MCF 10A (cell line): ENCODE results near the gene PLCD1. TPM values are rescaled to one million over a fixed set of nuclear protein-coding genes. Genes with fewer than 3 reads are reported as not detected.

Source experiments
- BruUV-seq: library from RNA; stranded (reverse); fragments of 400-500 nt; replicated peaks from 2 replicates; lab custom pipeline; 2021; lab: Mats Ljungman, UMichigan
- CTCF ChIA-PET: fragments of 300-600 bp; sonication (Branson Sonifier 250); formaldehyde crosslinking; extraction: SDS; loops from one replicate; lab custom pipeline; 2021; ENCODE audit warnings: antibody characterized with exemption, inconsistent platforms; lab: Yijun Ruan, JAX
- POLR2A ChIA-PET: fragments of 300-600, 350-650 bp; sonication (Branson Sonifier 250); formaldehyde crosslinking; extraction: SDS; loops from one replicate; lab custom pipeline; 2020; ENCODE audit warnings: antibody characterized with exemption, inconsistent platforms; lab: Yijun Ruan, JAX
- DNase-seq: peaks from one replicate; pipeline ENCODE4 v3.0.0-alpha.2; 2018; ENCODE audit not compliant: unreplicated experiment
- H3K27ac Mint-ChIP-seq: one replicate; pipeline ENCODE4 v1.8.0; 2022; ENCODE audit warnings: mild to moderate bottlenecking, low read depth, mixed read lengths; ENCODE audit not compliant: unreplicated experiment
- H3K27me3 Mint-ChIP-seq: one replicate; pipeline ENCODE4 v1.8.0; 2022; ENCODE audit warnings: mixed read lengths; ENCODE audit not compliant: insufficient read depth, unreplicated experiment
- H3K36me3 Mint-ChIP-seq: one replicate; pipeline ENCODE4 v1.8.0; 2022; ENCODE audit warnings: mild to moderate bottlenecking, moderate library complexity, mixed read lengths; ENCODE audit not compliant: insufficient read depth, unreplicated experiment
- H3K4me1 Mint-ChIP-seq: one replicate; pipeline ENCODE4 v1.8.0; 2022; ENCODE audit warnings: mixed read lengths; ENCODE audit not compliant: insufficient read depth, unreplicated experiment
- H3K4me3 Mint-ChIP-seq: one replicate; pipeline ENCODE4 v1.8.0; 2022; ENCODE audit warnings: mild to moderate bottlenecking, moderate library complexity, mixed read lengths; ENCODE audit not compliant: unreplicated experiment
- H3K9me3 Mint-ChIP-seq: one replicate; pipeline ENCODE4 v1.8.0; 2022; ENCODE audit warnings: mixed read lengths; ENCODE audit not compliant: unreplicated experiment
- intact Hi-C: fragments of 100-400 bp; cut with micrococcal nuclease; formaldehyde crosslinking; loops from 2 replicates; pipeline ENCODE4 v1.14.1; 2022
- total RNA-seq: library from RNA; stranded (reverse); gene quantifications from 2 replicates; pipeline ENCODE4 v1.2.3, GENCODE V29; 2022
- TF ChIP-seq, protein P1 (sequence below): fragments of 200-600 bp; IDR thresholded peaks from one replicate; pipeline ENCODE4 v1.8.0; 2022; ENCODE audit warnings: antibody characterized with exemption, mild to moderate bottlenecking; ENCODE audit not compliant: unreplicated experiment

PLCD1 gene
- total RNA-seq, 1 experiment from 2014 or later = 1.8 TPM

DNA sequence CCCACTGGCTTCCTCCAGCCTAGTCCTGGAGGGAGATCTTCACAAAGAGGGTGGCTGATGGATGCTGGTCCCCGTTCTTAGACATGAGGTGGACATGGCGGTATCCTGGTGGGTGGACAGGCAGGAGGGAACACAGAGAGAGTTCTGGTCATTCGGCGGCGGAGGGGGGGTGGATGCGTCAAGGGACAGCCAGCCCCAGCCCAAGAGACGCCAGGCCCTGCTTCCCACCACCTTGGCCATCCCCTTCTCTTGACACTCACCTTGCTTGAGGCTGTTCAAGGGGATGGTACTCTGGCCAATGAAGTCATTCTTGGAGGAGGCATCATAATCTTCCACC is 21.7 kb downstream of the PLCD1 start:
- TF ChIP-seq, protein P1, sequence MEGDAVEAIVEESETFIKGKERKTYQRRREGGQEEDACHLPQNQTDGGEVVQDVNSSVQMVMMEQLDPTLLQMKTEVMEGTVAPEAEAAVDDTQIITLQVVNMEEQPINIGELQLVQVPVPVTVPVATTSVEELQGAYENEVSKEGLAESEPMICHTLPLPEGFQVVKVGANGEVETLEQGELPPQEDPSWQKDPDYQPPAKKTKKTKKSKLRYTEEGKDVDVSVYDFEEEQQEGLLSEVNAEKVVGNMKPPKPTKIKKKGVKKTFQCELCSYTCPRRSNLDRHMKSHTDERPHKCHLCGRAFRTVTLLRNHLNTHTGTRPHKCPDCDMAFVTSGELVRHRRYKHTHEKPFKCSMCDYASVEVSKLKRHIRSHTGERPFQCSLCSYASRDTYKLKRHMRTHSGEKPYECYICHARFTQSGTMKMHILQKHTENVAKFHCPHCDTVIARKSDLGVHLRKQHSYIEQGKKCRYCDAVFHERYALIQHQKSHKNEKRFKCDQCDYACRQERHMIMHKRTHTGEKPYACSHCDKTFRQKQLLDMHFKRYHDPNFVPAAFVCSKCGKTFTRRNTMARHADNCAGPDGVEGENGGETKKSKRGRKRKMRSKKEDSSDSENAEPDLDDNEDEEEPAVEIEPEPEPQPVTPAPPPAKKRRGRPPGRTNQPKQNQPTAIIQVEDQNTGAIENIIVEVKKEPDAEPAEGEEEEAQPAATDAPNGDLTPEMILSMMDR = no peak
- ChIA-PET POLR2A (interaction anchor here (0.7 kb wide), 1 partner anchor 130 kb away, joined by 3 read pairs; no protein-coding TSS in a partner anchor), CTCF (no interaction called here)
- no peaks in the 10 kb centered on the region for H3K27me3 Mint-ChIP-seq
- peaks cover 5% of the 10 kb centered on the region for H3K36me3 Mint-ChIP-seq
- H3K4me3 Mint-ChIP-seq = no peak overlapping the region
- H3K9me3 Mint-ChIP-seq = no peaks in the 10 kb centered on the region
- peaks cover 21% of the 10 kb centered on the region for H3K4me1 Mint-ChIP-seq
- BruUV-seq = no TSS peak
- intact Hi-C loops = loop anchor here (10.0 kb wide), 1 partner anchor 337 kb away; the partner anchor contains the start of gene XYLB
- no peak for DNase-seq
- no peak overlapping the region for H3K27ac Mint-ChIP-seq

DNA sequence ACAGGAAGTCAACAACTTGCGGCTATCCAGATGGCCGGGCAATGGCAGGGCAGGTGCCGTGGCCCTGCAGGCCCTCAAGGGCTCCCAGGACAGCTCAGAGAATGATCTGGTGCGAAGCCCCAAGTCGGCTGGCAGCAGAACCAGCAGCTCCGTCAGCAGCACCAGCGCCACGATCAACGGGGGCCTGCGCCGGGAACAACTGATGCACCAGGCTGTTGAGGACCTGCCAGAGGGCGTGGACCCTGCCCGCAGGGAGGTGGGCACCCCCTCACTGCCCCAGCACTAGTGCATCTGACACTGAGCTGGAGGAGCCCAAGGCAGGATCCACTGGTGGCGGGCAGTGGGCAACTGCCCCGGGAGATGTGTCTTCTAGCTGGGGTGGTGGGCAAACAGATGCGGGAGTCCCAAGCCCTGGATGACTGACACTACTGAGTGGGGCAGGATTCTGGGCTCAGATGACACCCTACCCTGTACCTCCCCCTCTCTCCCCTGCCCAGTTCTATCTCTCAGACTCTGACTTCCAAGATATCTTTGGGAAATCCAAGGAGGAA is 22.9 kb downstream of the PLCD1 start:
- intact Hi-C loops = loop anchor here (10.0 kb wide), 1 partner anchor 338 kb away; the partner anchor contains the start of gene XYLB
- BruUV-seq = no TSS peak
- TF ChIP-seq, protein P1 = no peak
- CTCF ChIA-PET = interaction anchor here (1.0 to 1.2 kb wide), 2 partner anchors 26 to 28 kb away, joined by 3 to 4 read pairs; no protein-coding TSS in a partner anchor
- Mint-ChIP-seq H3K36me3 (peaks cover 5% of the 10 kb centered on the region), H3K27me3 (no peaks in the 10 kb centered on the region), H3K9me3 (no peaks in the 10 kb centered on the region), H3K4me3 (no peak overlapping the region), H3K4me1 (peaks cover 21% of the 10 kb centered on the region), H3K27ac (no peak overlapping the region)
- POLR2A ChIA-PET = no interaction called here
- no peak for DNase-seq

DNA sequence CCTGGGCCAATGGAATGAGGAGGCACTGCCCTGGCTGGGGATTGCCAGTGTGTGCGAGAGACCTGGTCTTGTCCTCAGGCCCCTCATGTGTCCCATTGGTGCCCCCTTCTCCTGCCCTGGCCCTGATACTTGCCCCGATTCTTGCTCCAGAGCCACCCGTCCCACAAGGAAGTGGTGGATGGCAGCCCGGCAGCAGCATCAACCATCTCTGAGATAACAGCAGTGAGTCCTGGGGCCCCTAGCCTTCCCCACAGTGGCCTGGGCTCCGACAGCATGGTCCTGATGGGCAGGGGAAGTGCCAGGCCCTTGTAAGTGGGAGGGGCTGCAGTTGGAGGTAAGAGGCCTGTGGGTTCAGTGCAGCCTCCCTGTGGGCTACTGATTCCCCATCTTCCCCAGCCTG is 23.4 kb downstream of the PLCD1 start:
- Mint-ChIP-seq H3K4me1 (peaks cover 21% of the 10 kb centered on the region), H3K36me3 (peaks cover 5% of the 10 kb centered on the region), H3K4me3 (no peak overlapping the region), H3K27ac (no peak overlapping the region), H3K27me3 (no peaks in the 10 kb centered on the region), H3K9me3 (no peaks in the 10 kb centered on the region)
- DNase-seq = no peak
- TF ChIP-seq, protein P1 = no peak
- BruUV-seq = no TSS peak
- POLR2A ChIA-PET = interaction anchor here (0.6 kb wide), 1 partner anchor 112 kb away, joined by 3 read pairs; no protein-coding TSS in a partner anchor
- intact Hi-C loops = loop anchor here (10.0 kb wide), 1 partner anchor 339 kb away; the partner anchor contains the start of gene XYLB
- CTCF ChIA-PET = interaction anchor here (1.2 to 3.7 kb wide), 4 partner anchors 8 to 111 kb away, joined by 3 to 46 read pairs (median 22); no protein-coding TSS in a partner anchor
